Measurements from ENCODE around the gene NLRC5. TPM values are rescaled to one million over a fixed set of nuclear protein-coding genes. Genes with fewer than 3 reads are reported as not detected.

Gene NLRC5
- total RNA-seq, 1 donor from 2014 or later = not detected

GRCh38 chr16:56998861-56999260, 9.5 kb downstream of the NLRC5 start:
- no peak overlapping the region for H3K27ac ChIP-seq
- H2AFZ ChIP-seq (replicated peaks) = peak overlapping the region; percentile 4
- no peaks in the 10 kb centered on the region for H3F3A ChIP-seq (ENCODE audit: low read depth)
- no peak overlapping the region for H3K4me3 ChIP-seq
- TF ChIP-seq EZH2 (IDR thresholded peaks at IDR 0.05) (no peak), EZH2phosphoT487 (IDR thresholded peaks at IDR 0.05) (no peak), CTCF (IDR thresholded peaks at IDR 0.05) (no peak)
- Mint-ChIP-seq H3K4me3 (no peak overlapping the region), H3K4me1 (peaks cover 5% of the 10 kb centered on the region), H3K27me3 (ENCODE audit: insufficient read depth, low read depth) (peaks cover 15% of the 10 kb centered on the region), H3K36me3 (no peaks in the 10 kb centered on the region), H3K9me3 (no peaks in the 10 kb centered on the region), H3K27ac (no peak overlapping the region)
- peaks cover 9% of the 10 kb centered on the region for H3K4me1 ChIP-seq
- H3K9me3 ChIP-seq (ENCODE audit: low read depth) = no peaks in the 10 kb centered on the region
- H3K4me2 ChIP-seq = peak overlapping the region; percentile 24
- H3K27me3 ChIP-seq = no peaks in the 10 kb centered on the region
- no peak overlapping the region for H3K9ac ChIP-seq
- no peaks in the 10 kb centered on the region for H4K20me1 ChIP-seq (ENCODE audit: low read depth)
- no peaks in the 10 kb centered on the region for H3K36me3 ChIP-seq
- peak; percentile 43 for DNase-seq (ENCODE audit: low spot score)
- H3K79me2 ChIP-seq (ENCODE audit: low read depth) = no peaks in the 10 kb centered on the region

- no peak for TF ChIP-seq EZH2 (IDR thresholded peaks at IDR 0.05)
- no peak for TF ChIP-seq CTCF (IDR thresholded peaks at IDR 0.05)
- no peak for TF ChIP-seq EZH2phosphoT487 (IDR thresholded peaks at IDR 0.05)
- Mint-ChIP-seq H3K27ac (no peak overlapping the region), H3K4me3 (no peak overlapping the region), H3K27me3 (ENCODE audit: insufficient read depth, low read depth) (peaks cover 11% of the 10 kb centered on the region), H3K4me1 (peaks cover 7% of the 10 kb centered on the region), H3K36me3 (no peaks in the 10 kb centered on the region), H3K9me3 (no peaks in the 10 kb centered on the region)
- no peaks in the 10 kb centered on the region for H3K9me3 ChIP-seq (ENCODE audit: low read depth)
- no peaks in the 10 kb centered on the region for H4K20me1 ChIP-seq (ENCODE audit: low read depth)
- no peaks in the 10 kb centered on the region for H3F3A ChIP-seq (ENCODE audit: low read depth)
- DNase-seq (ENCODE audit: low spot score) = no peak
- H3K4me2 ChIP-seq = peak overlapping the region; percentile 24
- H3K4me3 ChIP-seq = no peak overlapping the region
- H3K9ac ChIP-seq = no peak overlapping the region
- peak overlapping the region; percentile 4 for H2AFZ ChIP-seq (replicated peaks)
- H3K79me2 ChIP-seq (ENCODE audit: low read depth) = no peaks in the 10 kb centered on the region
- H3K36me3 ChIP-seq = no peaks in the 10 kb centered on the region
- no peaks in the 10 kb centered on the region for H3K27me3 ChIP-seq
- peaks cover 9% of the 10 kb centered on the region for H3K4me1 ChIP-seq
- no peak overlapping the region for H3K27ac ChIP-seq
These were observed 10.3 kb downstream of the NLRC5 start for GRCh38 chr16:56999409-57000270.

GRCh38 chr16:57000271-57001025, 11.1 kb downstream of the NLRC5 start:
- TF ChIP-seq EZH2 (IDR thresholded peaks at IDR 0.05) = no peak
- no peak for TF ChIP-seq CTCF (IDR thresholded peaks at IDR 0.05)
- no peak for TF ChIP-seq EZH2phosphoT487 (IDR thresholded peaks at IDR 0.05)
- Mint-ChIP-seq H3K27ac (no peak overlapping the region), H3K4me1 (peaks cover 7% of the 10 kb centered on the region), H3K9me3 (no peaks in the 10 kb centered on the region), H3K36me3 (no peaks in the 10 kb centered on the region), H3K4me3 (no peak overlapping the region), H3K27me3 (ENCODE audit: insufficient read depth, low read depth) (peaks cover 11% of the 10 kb centered on the region)
- H4K20me1 ChIP-seq (ENCODE audit: low read depth) = no peaks in the 10 kb centered on the region
- H3K4me2 ChIP-seq = no peak overlapping the region
- H2AFZ ChIP-seq (replicated peaks) = no peak overlapping the region
- H3K27me3 ChIP-seq = no peaks in the 10 kb centered on the region
- DNase-seq (ENCODE audit: low spot score) = no peak
- H3F3A ChIP-seq (ENCODE audit: low read depth) = no peaks in the 10 kb centered on the region
- H3K4me1 ChIP-seq = peaks cover 9% of the 10 kb centered on the region
- no peaks in the 10 kb centered on the region for H3K9me3 ChIP-seq (ENCODE audit: low read depth)
- H3K27ac ChIP-seq = no peak overlapping the region
- no peaks in the 10 kb centered on the region for H3K79me2 ChIP-seq (ENCODE audit: low read depth)
- no peaks in the 10 kb centered on the region for H3K36me3 ChIP-seq
- H3K9ac ChIP-seq = no peak overlapping the region
- no peak overlapping the region for H3K4me3 ChIP-seq

Data from neural progenitor cell (in vitro differentiated cells).